HL-60 (cell line): ENCODE measurements around the gene PRKAR1B.

Experiments
- GABPA ChIP-seq: IDR thresholded peaks from 2 replicates; pipeline ENCODE4 v1.6.1; 2012; ENCODE audit warnings: low read depth
- POLR2AphosphoS5 ChIP-seq: IDR thresholded peaks from 2 replicates; pipeline ENCODE4 v1.6.1; 2012; ENCODE audit warnings: low read depth
- TF ChIP-seq, protein P1 (sequence below): IDR thresholded peaks from one replicate; pipeline ENCODE4 v1.5.1; 2011; ENCODE audit warnings: low read length, control low read depth, inconsistent platforms; ENCODE audit not compliant: insufficient read depth
- TF ChIP-seq, protein P2 (sequence below): IDR thresholded peaks from 2 replicates; pipeline ENCODE4 v1.6.1; 2012; ENCODE audit warnings: low read depth; ENCODE audit not compliant: insufficient replicate concordance

DNA sequence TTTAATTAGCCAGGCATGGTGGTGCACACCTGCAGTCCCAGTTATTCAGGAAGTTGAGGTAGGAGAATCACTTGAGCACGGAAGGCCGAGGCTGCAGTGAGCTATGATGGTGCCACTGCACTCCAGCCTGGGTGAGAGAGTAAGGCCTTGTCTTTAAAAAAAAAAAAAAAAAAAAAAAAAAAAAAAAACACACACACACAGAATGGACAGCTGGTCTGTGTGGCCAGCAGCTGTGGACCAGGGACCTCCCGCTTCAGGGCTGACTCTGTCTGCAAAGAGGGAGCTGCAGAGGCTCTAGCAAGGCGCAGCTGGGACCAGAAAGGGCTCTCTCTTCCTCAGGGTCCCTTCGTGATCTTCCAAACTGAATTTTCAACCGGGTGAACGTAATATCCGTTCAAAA lies 54.2 kb downstream of the PRKAR1B start:
- TF ChIP-seq, protein P1, sequence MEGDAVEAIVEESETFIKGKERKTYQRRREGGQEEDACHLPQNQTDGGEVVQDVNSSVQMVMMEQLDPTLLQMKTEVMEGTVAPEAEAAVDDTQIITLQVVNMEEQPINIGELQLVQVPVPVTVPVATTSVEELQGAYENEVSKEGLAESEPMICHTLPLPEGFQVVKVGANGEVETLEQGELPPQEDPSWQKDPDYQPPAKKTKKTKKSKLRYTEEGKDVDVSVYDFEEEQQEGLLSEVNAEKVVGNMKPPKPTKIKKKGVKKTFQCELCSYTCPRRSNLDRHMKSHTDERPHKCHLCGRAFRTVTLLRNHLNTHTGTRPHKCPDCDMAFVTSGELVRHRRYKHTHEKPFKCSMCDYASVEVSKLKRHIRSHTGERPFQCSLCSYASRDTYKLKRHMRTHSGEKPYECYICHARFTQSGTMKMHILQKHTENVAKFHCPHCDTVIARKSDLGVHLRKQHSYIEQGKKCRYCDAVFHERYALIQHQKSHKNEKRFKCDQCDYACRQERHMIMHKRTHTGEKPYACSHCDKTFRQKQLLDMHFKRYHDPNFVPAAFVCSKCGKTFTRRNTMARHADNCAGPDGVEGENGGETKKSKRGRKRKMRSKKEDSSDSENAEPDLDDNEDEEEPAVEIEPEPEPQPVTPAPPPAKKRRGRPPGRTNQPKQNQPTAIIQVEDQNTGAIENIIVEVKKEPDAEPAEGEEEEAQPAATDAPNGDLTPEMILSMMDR, result no peak
- TF ChIP-seq POLR2AphosphoS5, result no peak
- TF ChIP-seq GABPA, result no peak
- TF ChIP-seq, protein P2, sequence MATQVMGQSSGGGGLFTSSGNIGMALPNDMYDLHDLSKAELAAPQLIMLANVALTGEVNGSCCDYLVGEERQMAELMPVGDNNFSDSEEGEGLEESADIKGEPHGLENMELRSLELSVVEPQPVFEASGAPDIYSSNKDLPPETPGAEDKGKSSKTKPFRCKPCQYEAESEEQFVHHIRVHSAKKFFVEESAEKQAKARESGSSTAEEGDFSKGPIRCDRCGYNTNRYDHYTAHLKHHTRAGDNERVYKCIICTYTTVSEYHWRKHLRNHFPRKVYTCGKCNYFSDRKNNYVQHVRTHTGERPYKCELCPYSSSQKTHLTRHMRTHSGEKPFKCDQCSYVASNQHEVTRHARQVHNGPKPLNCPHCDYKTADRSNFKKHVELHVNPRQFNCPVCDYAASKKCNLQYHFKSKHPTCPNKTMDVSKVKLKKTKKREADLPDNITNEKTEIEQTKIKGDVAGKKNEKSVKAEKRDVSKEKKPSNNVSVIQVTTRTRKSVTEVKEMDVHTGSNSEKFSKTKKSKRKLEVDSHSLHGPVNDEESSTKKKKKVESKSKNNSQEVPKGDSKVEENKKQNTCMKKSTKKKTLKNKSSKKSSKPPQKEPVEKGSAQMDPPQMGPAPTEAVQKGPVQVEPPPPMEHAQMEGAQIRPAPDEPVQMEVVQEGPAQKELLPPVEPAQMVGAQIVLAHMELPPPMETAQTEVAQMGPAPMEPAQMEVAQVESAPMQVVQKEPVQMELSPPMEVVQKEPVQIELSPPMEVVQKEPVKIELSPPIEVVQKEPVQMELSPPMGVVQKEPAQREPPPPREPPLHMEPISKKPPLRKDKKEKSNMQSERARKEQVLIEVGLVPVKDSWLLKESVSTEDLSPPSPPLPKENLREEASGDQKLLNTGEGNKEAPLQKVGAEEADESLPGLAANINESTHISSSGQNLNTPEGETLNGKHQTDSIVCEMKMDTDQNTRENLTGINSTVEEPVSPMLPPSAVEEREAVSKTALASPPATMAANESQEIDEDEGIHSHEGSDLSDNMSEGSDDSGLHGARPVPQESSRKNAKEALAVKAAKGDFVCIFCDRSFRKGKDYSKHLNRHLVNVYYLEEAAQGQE, result no peak
